Measurements from ENCODE around the gene SAMD3. TPM values are rescaled to one million over a fixed set of nuclear protein-coding genes. Genes with fewer than 3 reads are reported as not detected.
"Not testable (repeated sequence)": the region's sequence is repeated elsewhere in the genome, so short reads cannot be mapped to it uniquely, and the experiment has no call there.

Gene SAMD3
- total and polyA plus RNA-seq, 2 experiments from 2014 or later = 0.32 to 0.73 TPM

DNA sequence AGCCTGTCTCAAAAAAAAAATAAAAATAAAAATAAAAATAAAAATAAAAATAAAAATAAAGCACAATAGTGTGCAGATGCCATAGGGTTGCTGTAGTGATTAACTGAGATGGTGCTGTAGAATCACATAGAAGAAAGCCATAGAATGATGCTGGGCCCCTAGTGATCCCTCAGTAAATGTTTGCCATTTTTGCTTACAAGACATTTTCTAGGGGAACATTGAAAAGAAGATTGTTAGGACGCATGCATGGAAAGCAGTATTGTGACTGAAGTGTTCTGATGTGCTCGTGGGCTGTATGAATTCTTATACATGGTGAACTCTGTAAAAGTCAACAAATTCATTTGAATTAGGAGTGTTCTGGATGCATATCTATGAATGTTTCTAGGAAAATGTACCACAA lies 22.0 kb upstream of the SAMD3 start:
- no peaks in the 10 kb centered on the region for H3K9me3 ChIP-seq (ENCODE audit: low read depth)
- H3K27me3 ChIP-seq (replicated peaks; ENCODE audit: insufficient read depth) = no peaks in the 10 kb centered on the region
- no peak for DNase-seq
- no peaks in the 10 kb centered on the region for H3K79me2 ChIP-seq (ENCODE audit: insufficient read depth)
- no peaks in the 10 kb centered on the region for H4K20me1 ChIP-seq (ENCODE audit: insufficient read depth)
- no peak overlapping the region for H3K4me2 ChIP-seq (ENCODE audit: unreplicated experiment)
- H3K4me3 ChIP-seq = no peak overlapping the region
- peaks cover 6% of the 10 kb centered on the region; the same call in 1 of the 2 replicates for H3F3A ChIP-seq (ENCODE audit: insufficient read depth)
- no peaks in the 10 kb centered on the region for H3K9me2 ChIP-seq (ENCODE audit: insufficient read depth)
- TF ChIP-seq EZH2 (IDR thresholded peaks at IDR 0.05; ENCODE audit: insufficient read depth, poor library complexity, severe bottlenecking) (no peak), EZH2phosphoT487 (IDR thresholded peaks at IDR 0.05; ENCODE audit: insufficient read depth, low read depth) (no peak)
- 78 to 87% methylated on average over 2 of the region's 2 CpGs for WGBS, 2 experiments (ENCODE audit: low coverage in 1 of 2, low lambda C conversion rate in 2 of 2, missing lambda C conversion rate in 2 of 2)
- H3K9ac ChIP-seq = no peak overlapping the region
- in situ Hi-C loops (cut with MboI) = no loop called here
- peaks cover 13% of the 10 kb centered on the region for H3K4me1 ChIP-seq (ENCODE audit: insufficient read depth)
- H3K27ac ChIP-seq = no peak overlapping the region
- H2AFZ ChIP-seq = no peak overlapping the region
- no peaks in the 10 kb centered on the region for H3K36me3 ChIP-seq (ENCODE audit: low read depth)

DNA sequence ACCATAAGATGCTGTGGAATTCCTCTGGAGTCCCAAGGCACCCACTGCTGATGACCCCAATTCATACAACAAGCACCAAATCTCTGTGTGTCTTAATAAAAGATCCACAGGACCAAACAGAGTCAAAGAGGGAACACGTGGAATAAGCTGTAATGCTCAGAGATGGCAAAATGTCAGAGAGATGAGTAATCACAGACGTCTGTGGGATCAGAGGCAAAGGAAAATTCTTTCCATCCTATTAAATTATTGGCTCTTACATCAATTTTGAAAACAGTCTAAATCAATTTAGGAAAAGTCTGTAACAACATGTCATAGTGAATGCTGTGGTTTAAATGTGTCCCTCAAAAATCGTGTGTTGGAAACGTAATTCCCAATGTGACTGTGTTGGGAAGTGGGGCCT lies 17.5 kb upstream of the SAMD3 start:
- TF ChIP-seq EZH2 (IDR thresholded peaks at IDR 0.05; ENCODE audit: insufficient read depth, poor library complexity, severe bottlenecking) (no peak), EZH2phosphoT487 (IDR thresholded peaks at IDR 0.05; ENCODE audit: insufficient read depth, low read depth) (no peak)
- peak; percentile 88 for DNase-seq
- Histone ChIP-seq H3K9ac (no peak overlapping the region; the same call in 1 of the 2 replicates), H3K9me3 (ENCODE audit: low read depth) (no peaks in the 10 kb centered on the region), H3K4me1 (ENCODE audit: insufficient read depth) (peaks cover 14% of the 10 kb centered on the region), H3K4me2 (ENCODE audit: unreplicated experiment) (peak overlapping the region; percentile 9), H3K27ac (peak overlapping the region; percentile 43), H2AFZ (peak overlapping the region; percentile 58), H3K27me3 (replicated peaks; ENCODE audit: insufficient read depth) (no peaks in the 10 kb centered on the region), H3K9me2 (ENCODE audit: insufficient read depth) (no peaks in the 10 kb centered on the region), H3F3A (ENCODE audit: insufficient read depth) (peaks cover 6% of the 10 kb centered on the region; the same call in 1 of the 2 replicates), H3K79me2 (ENCODE audit: insufficient read depth) (no peaks in the 10 kb centered on the region), H3K36me3 (ENCODE audit: low read depth) (no peaks in the 10 kb centered on the region), H3K4me3 (no peak overlapping the region), H4K20me1 (ENCODE audit: insufficient read depth) (no peaks in the 10 kb centered on the region)
- in situ Hi-C loops (cut with MboI) = no loop called here
- WGBS, 2 experiments (ENCODE audit: low coverage in 1 of 2, low lambda C conversion rate in 2 of 2, missing lambda C conversion rate in 2 of 2) = 1 to 2% methylated on average over 4 of the region's 4 CpGs

DNA sequence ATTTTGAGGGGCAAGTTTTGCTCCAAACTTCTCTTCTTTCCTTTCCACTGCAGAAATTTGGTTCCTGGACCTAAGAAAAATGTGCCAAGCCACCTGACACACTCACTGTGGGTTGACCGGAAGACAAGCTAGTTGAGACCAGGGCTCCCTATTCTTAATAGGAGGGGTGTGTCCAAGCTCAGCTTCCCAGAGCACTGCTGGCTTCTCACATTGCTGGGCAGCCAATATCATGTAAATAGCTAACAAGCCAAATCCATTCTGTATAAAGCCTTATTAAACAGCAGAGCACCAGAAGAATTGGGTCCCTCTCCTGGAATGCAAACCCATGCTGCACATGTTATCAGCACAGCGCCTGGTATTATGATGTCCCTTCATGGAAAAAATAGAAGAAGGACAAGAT lies 17.0 kb upstream of the SAMD3 start:
- TF ChIP-seq EZH2 (IDR thresholded peaks at IDR 0.05; ENCODE audit: insufficient read depth, poor library complexity, severe bottlenecking) (no peak), EZH2phosphoT487 (IDR thresholded peaks at IDR 0.05; ENCODE audit: insufficient read depth, low read depth) (no peak)
- WGBS, 2 experiments (ENCODE audit: low coverage in 1 of 2, low lambda C conversion rate in 2 of 2, missing lambda C conversion rate in 2 of 2) = 17 to 24% methylated on average over 2 of the region's 2 CpGs
- H3K9me3 ChIP-seq (ENCODE audit: low read depth) = no peaks in the 10 kb centered on the region
- H3K4me3 ChIP-seq = no peak overlapping the region
- in situ Hi-C loops (cut with MboI) = no loop called here
- no peaks in the 10 kb centered on the region for H3K79me2 ChIP-seq (ENCODE audit: insufficient read depth)
- H3K36me3 ChIP-seq (ENCODE audit: low read depth) = no peaks in the 10 kb centered on the region
- peaks cover 14% of the 10 kb centered on the region for H3K4me1 ChIP-seq (ENCODE audit: insufficient read depth)
- peak overlapping the region; percentile 22; the same call in 1 of the 2 replicates for H3K27ac ChIP-seq
- H2AFZ ChIP-seq = peak overlapping the region; percentile 58
- no peaks in the 10 kb centered on the region for H3K9me2 ChIP-seq (ENCODE audit: insufficient read depth)
- H4K20me1 ChIP-seq (ENCODE audit: insufficient read depth) = no peaks in the 10 kb centered on the region
- no peak for DNase-seq
- no peak overlapping the region for H3K9ac ChIP-seq
- peak overlapping the region; percentile 9 for H3K4me2 ChIP-seq (ENCODE audit: unreplicated experiment)
- peaks cover 6% of the 10 kb centered on the region; the same call in 1 of the 2 replicates for H3F3A ChIP-seq (ENCODE audit: insufficient read depth)
- H3K27me3 ChIP-seq (replicated peaks; ENCODE audit: insufficient read depth) = no peaks in the 10 kb centered on the region

DNA sequence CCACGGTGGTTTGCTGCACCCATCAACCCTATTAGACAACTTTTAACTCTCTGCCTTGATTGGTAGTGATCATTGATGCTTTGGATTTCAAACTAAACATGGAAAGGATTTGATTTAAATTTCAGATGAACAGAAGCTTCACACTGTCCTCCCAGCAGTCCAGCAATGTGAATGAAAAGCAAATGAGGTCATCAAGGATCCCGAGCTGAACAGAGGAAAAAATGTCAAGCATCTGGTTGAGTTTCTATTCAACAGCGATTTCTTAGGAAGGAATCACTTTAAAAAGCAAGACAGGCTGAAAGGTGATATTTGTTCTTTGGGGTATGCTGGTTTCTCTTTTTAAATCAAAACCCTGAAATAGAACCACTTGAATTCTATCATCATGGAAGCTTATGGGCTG lies 10.6 kb upstream of the SAMD3 start:
- Histone ChIP-seq H3K9me3 (ENCODE audit: low read depth) (no peaks in the 10 kb centered on the region), H3K36me3 (ENCODE audit: low read depth) (no peaks in the 10 kb centered on the region), H3K9me2 (ENCODE audit: insufficient read depth) (no peaks in the 10 kb centered on the region), H3K79me2 (ENCODE audit: insufficient read depth) (no peaks in the 10 kb centered on the region), H3K27ac (no peak overlapping the region), H3K4me1 (ENCODE audit: insufficient read depth) (peaks cover 8% of the 10 kb centered on the region; the same call in 1 of the 2 replicates), H3K27me3 (replicated peaks; ENCODE audit: insufficient read depth) (no peaks in the 10 kb centered on the region), H3K9ac (no peak overlapping the region), H3K4me2 (ENCODE audit: unreplicated experiment) (peak overlapping the region; percentile 30), H2AFZ (peak overlapping the region; percentile 46; the same call in 1 of the 2 replicates), H4K20me1 (ENCODE audit: insufficient read depth) (no peaks in the 10 kb centered on the region), H3K4me3 (peak overlapping the region; percentile 16; the same call in 1 of the 2 replicates), H3F3A (ENCODE audit: insufficient read depth) (no peaks in the 10 kb centered on the region)
- 22 to 27% methylated on average over 3 of the region's 3 CpGs for WGBS, 2 experiments (ENCODE audit: low coverage in 1 of 2, low lambda C conversion rate in 2 of 2, missing lambda C conversion rate in 2 of 2)
- TF ChIP-seq EZH2 (IDR thresholded peaks at IDR 0.05; ENCODE audit: insufficient read depth, poor library complexity, severe bottlenecking) (no peak), EZH2phosphoT487 (IDR thresholded peaks at IDR 0.05; ENCODE audit: insufficient read depth, low read depth) (no peak)
- in situ Hi-C loops (cut with MboI) = no loop called here
- peak; percentile 48 for DNase-seq

DNA sequence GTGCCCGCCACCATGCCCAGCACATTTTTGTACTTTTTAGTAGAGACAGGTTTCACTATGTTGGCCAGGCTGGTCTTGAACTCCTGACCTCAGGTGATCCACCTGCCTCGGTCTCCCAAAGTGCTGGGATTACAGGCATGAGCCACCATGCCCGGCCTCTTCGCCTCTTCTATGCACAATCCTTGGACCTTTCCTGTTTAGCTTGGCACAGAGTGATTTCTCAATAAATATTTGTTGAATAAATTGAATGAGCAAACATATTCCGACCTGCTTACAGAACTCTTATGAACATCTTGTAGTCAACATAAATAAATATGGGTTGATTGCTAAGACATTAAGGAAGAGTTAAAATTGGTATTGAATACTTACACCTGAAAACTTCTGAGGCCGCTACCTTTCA lies 7.8 kb upstream of the SAMD3 start:
- H3K4me3 ChIP-seq; H3K27me3 ChIP-seq (replicated peaks; ENCODE audit: insufficient read depth); H3F3A ChIP-seq (ENCODE audit: insufficient read depth); H3K79me2 ChIP-seq (ENCODE audit: insufficient read depth); H4K20me1 ChIP-seq (ENCODE audit: insufficient read depth); DNase-seq; H3K4me1 ChIP-seq (ENCODE audit: insufficient read depth); H3K36me3 ChIP-seq (ENCODE audit: low read depth); H3K4me2 ChIP-seq (ENCODE audit: unreplicated experiment); H3K27ac ChIP-seq; H2AFZ ChIP-seq; H3K9me2 ChIP-seq (ENCODE audit: insufficient read depth); in situ Hi-C loops (cut with MboI); H3K9me3 ChIP-seq (ENCODE audit: low read depth); H3K9ac ChIP-seq: not testable (repeated sequence)
- WGBS, 2 experiments (ENCODE audit: low coverage in 1 of 2, low lambda C conversion rate in 2 of 2, missing lambda C conversion rate in 2 of 2) = 90% methylated on average over 6 of the region's 6 CpGs

Measured in GM23248 (cell line).